OCI-LY1 (cell line): ENCODE measurements around the gene OR10D3.

Experiments
- H2AFZ ChIP-seq: fragments of 200-600 bp; sonication (generic), shearing (Covaris generic); 2 replicates; pipeline ENCODE4 v1.6.0; 2014; ENCODE audit warnings: antibody characterized with exemption, mild to moderate bottlenecking, low read length
- H3F3A ChIP-seq: fragments of 200-600 bp; sonication (generic), shearing (Covaris generic); 2 replicates; pipeline ENCODE4 v1.6.0; 2014; ENCODE audit warnings: mild to moderate bottlenecking, antibody characterized with exemption, low read length, moderate library complexity; ENCODE audit not compliant: insufficient read depth
- H3K27ac ChIP-seq: fragments of 200-600 bp; sonication (generic); 2 replicates; pipeline ENCODE4 v1.5.1; 2014; ENCODE audit warnings: low read length, mixed run types, mild to moderate bottlenecking, low read depth; ENCODE audit not compliant: poor library complexity, severe bottlenecking
- H3K27me3 ChIP-seq: fragments of 200-600 bp; sonication (generic); 2 replicates; pipeline ENCODE4 v1.6.0; 2014; ENCODE audit warnings: antibody characterized with exemption, mild to moderate bottlenecking, low read length, moderate library complexity; ENCODE audit not compliant: insufficient read depth
- H3K36me3 ChIP-seq: fragments of 200-600 bp; sonication (generic); 2 replicates; pipeline ENCODE4 v1.6.1; 2014; ENCODE audit warnings: mild to moderate bottlenecking, antibody characterized with exemption, low read length, moderate library complexity, mixed read lengths; ENCODE audit not compliant: insufficient read depth
- H3K4me1 ChIP-seq: fragments of 200-600 bp; sonication (generic); 2 replicates; pipeline ENCODE4 v1.5.1; 2014; ENCODE audit warnings: mild to moderate bottlenecking, low read length, moderate library complexity; ENCODE audit not compliant: insufficient read depth, severe bottlenecking
- H3K4me2 ChIP-seq: fragments of 200-600 bp; sonication (generic), shearing (Covaris generic); 2 replicates; pipeline ENCODE4 v1.6.1; 2014; ENCODE audit warnings: low read length
- H3K4me3 ChIP-seq: fragments of 200-600 bp; sonication (generic); 2 replicates; pipeline ENCODE4 v1.5.1; 2014; ENCODE audit warnings: low read length, low read depth, mild to moderate bottlenecking, mixed read lengths; ENCODE audit not compliant: poor library complexity, severe bottlenecking
- H3K79me2 ChIP-seq: fragments of 200-600 bp; shearing (Covaris generic); 2 replicates; pipeline ENCODE4 v1.6.1; 2016; ENCODE audit warnings: mixed run types, low read length, mixed read lengths; ENCODE audit not compliant: insufficient read depth
- H3K9ac ChIP-seq: fragments of 200-600 bp; sonication (generic), shearing (Covaris generic); 2 replicates; pipeline ENCODE4 v1.6.1; 2014; ENCODE audit warnings: mild to moderate bottlenecking, low read length, mixed read lengths
- H3K9me2 ChIP-seq: fragments of 200-600 bp; sonication (generic), shearing (Covaris generic); 2 replicates; pipeline ENCODE4 v1.6.1; 2014; ENCODE audit warnings: low read depth, mild to moderate bottlenecking, low read length, mixed read lengths
- H3K9me3 ChIP-seq: fragments of 200-600 bp; shearing (Covaris generic); 2 replicates; pipeline ENCODE4 v1.6.1; 2014; ENCODE audit warnings: low read length, mixed read lengths
- H4K20me1 ChIP-seq: fragments of 200-600 bp; sonication (generic), shearing (Covaris generic); 2 replicates; pipeline ENCODE4 v1.6.0; 2016; ENCODE audit warnings: mild to moderate bottlenecking, low read length; ENCODE audit not compliant: insufficient read depth
- CTCF ChIP-seq: fragments of 200-600 bp; sonication (generic), shearing (Covaris generic); IDR thresholded peaks from 2 replicates; pipeline ENCODE4 v1.5.1; 2017; ENCODE audit warnings: mild to moderate bottlenecking, antibody characterized with exemption, low read length, moderate library complexity, mixed read lengths
- EZH2 ChIP-seq: fragments of 200-600 bp; sonication (generic), shearing (Covaris generic); IDR thresholded peaks from 2 replicates; pipeline ENCODE4 v1.8.0; 2017; ENCODE audit warnings: borderline replicate concordance, mixed run types, mild to moderate bottlenecking, antibody characterized with exemption, low read length, moderate library complexity, mixed read lengths

The OR10D3 gene

DNA sequence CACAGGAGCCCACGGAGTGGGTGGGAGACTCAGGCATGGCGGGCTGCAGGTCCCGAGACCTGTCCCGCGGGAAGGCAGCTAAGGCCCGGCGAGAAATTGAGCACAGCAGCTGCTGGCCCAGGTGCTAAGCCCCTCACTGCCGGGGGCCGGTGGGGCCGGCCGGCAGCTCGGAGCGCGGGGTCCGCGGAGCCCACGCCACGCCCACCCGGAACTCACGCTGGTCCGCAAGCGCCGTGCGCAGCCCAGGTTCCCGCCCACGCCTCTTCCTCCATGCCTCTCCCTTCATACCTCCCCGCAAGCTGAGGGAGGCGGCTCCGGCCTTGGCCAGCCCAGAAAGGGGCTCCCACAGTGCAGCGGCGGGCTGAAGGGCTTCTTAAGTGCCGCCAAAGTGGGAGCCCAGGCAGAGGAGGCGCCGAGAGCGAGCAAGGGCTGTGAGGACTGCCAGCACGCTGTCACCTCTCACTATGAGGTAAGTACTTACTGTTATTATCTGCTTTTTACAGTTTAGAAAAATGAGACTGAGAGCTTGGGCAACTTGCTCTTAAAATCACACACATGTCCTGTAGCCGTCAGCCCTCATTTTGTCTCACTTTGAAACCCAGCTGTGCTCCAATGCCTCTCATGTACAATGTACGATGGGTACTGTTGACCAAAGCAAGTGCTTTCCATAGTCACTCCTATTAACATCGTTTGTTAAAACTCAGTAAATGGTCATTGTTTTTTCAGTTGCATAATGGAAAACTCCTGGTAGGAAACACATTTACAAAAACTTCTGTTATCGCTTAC, 12.2 kb upstream of the OR10D3 start:
- no peak overlapping the region for H2AFZ ChIP-seq
- H3K4me1 ChIP-seq = no peaks in the 10 kb centered on the region
- no peaks in the 10 kb centered on the region for H4K20me1 ChIP-seq
- no peak overlapping the region for H3K9ac ChIP-seq
- no peak overlapping the region for H3K4me2 ChIP-seq
- no peaks in the 10 kb centered on the region for H3K36me3 ChIP-seq
- H3K27me3 ChIP-seq = no peaks in the 10 kb centered on the region
- TF ChIP-seq CTCF (no peak), EZH2 (no peak)
- H3K4me3 ChIP-seq = no peak overlapping the region
- H3K9me3 ChIP-seq = no peaks in the 10 kb centered on the region
- no peaks in the 10 kb centered on the region for H3K79me2 ChIP-seq
- no peak overlapping the region for H3K27ac ChIP-seq
- no peaks in the 10 kb centered on the region for H3K9me2 ChIP-seq
- no peaks in the 10 kb centered on the region for H3F3A ChIP-seq

GRCh38 chr11:124172101-124172500, 11.0 kb upstream of the OR10D3 start:
- Histone ChIP-seq H3K4me3 (no peak overlapping the region), H3K4me2 (no peak overlapping the region), H3K79me2 (no peaks in the 10 kb centered on the region), H4K20me1 (no peaks in the 10 kb centered on the region), H3K9me3 (no peaks in the 10 kb centered on the region), H3K4me1 (no peaks in the 10 kb centered on the region), H3K9me2 (no peaks in the 10 kb centered on the region), H3K27me3 (no peaks in the 10 kb centered on the region), H3K27ac (no peak overlapping the region), H2AFZ (no peak overlapping the region), H3K9ac (no peak overlapping the region), H3K36me3 (no peaks in the 10 kb centered on the region), H3F3A (no peaks in the 10 kb centered on the region)
- TF ChIP-seq EZH2 = no peak
- no peak for TF ChIP-seq CTCF

DNA sequence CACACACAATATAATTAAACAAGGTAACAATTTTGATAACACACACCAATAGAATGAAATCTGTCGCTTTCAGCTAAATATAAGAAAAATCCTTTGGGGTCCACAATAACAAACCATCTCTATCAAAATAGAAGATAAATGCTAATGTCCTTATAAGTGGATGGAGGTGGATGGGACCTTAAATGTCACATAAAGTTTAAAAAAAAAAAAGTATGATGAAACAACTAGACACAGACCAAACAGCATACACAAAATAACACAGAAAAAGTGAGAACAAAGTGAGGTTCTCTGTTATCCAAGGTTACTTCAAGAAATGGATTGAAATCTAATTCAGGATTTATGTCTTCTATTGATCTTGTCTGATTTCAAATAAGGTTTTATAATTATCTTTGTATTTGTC, 10.5 kb upstream of the OR10D3 start:
- Histone ChIP-seq H3K27ac (no peak overlapping the region), H3K9me3 (no peaks in the 10 kb centered on the region), H3K36me3 (no peaks in the 10 kb centered on the region), H3K4me1 (no peaks in the 10 kb centered on the region), H3K79me2 (no peaks in the 10 kb centered on the region), H3K27me3 (no peaks in the 10 kb centered on the region), H3K4me3 (no peak overlapping the region), H3K9me2 (no peaks in the 10 kb centered on the region), H3K9ac (no peak overlapping the region), H3F3A (no peaks in the 10 kb centered on the region), H2AFZ (no peak overlapping the region), H3K4me2 (no peak overlapping the region), H4K20me1 (no peaks in the 10 kb centered on the region)
- no peak for TF ChIP-seq EZH2
- no peak for TF ChIP-seq CTCF
